ENCODE results near the gene TUBA4A. TPM values are rescaled to one million over a fixed set of nuclear protein-coding genes. Genes with fewer than 3 reads are reported as not detected.

Gene TUBA4A
- total RNA-seq, 1 experiment from 2014 or later = 14.9 TPM

DNA sequence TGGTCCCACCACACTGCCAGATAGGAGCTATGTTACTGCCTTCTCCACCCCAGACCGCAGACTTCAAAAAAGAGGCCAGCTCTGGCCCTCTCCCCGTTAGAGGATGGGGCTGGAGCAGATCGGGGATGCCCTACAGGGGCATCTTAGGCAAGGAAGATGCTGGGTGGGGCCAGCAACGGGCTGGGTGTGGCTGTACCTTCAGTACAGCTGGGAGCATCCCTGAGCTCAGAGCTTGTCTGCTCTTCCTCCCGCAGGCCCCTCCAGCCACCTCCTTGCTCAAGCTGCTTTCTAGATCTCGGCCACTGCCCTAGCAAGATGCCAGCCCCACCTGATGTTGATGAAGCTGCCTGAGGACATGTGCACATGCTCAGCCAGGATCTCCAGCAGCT lies 45.6 kb upstream of the TUBA4A start:
- ChIA-PET CTCF (interaction anchor here (0.9 to 1.4 kb wide), 2 partner anchors 15 to 141 kb away, joined by 3 read pairs; no protein-coding TSS in a partner anchor), POLR2A (interaction anchor here (0.5 kb wide), 1 partner anchor 89 kb away, joined by 5 read pairs; no protein-coding TSS in a partner anchor)
- Mint-ChIP-seq H3K36me3 (ENCODE audit: insufficient read depth, unreplicated experiment) (peaks cover 5% of the 10 kb centered on the region), H3K27me3 (ENCODE audit: insufficient read depth, unreplicated experiment) (peaks cover 14% of the 10 kb centered on the region), H3K9me3 (ENCODE audit: unreplicated experiment) (no peaks in the 10 kb centered on the region), H3K27ac (ENCODE audit: unreplicated experiment) (no peak overlapping the region), H3K4me3 (ENCODE audit: unreplicated experiment) (no peak overlapping the region), H3K4me1 (ENCODE audit: low read depth, unreplicated experiment) (no peaks in the 10 kb centered on the region)
- Histone ChIP-seq H3K4me1 (peaks cover 4% of the 10 kb centered on the region; the same call in 1 of the 2 replicates), H3K9me3 (no peaks in the 10 kb centered on the region), H3K4me3 (ENCODE audit: low read depth, low read length) (no peak overlapping the region), H3K36me3 (ENCODE audit: control insufficient read depth, insufficient read depth, low read length) (no peaks in the 10 kb centered on the region), H3K27me3 (replicated peaks; ENCODE audit: control insufficient read depth, insufficient read depth, low read length) (no peaks in the 10 kb centered on the region; the same call in none of the 2 replicates)
- intact Hi-C loops (cut with micrococcal nuclease; ENCODE audit: unreplicated experiment) = loop anchor here (2.0 to 5.0 kb wide), 2 partner anchors 87 to 242 kb away; partner anchors contain the start of gene DNPEP
- DNase-seq = no peak
- no TSS peak for BruUV-seq (replicated peaks)
- TF ChIP-seq, protein P1, sequence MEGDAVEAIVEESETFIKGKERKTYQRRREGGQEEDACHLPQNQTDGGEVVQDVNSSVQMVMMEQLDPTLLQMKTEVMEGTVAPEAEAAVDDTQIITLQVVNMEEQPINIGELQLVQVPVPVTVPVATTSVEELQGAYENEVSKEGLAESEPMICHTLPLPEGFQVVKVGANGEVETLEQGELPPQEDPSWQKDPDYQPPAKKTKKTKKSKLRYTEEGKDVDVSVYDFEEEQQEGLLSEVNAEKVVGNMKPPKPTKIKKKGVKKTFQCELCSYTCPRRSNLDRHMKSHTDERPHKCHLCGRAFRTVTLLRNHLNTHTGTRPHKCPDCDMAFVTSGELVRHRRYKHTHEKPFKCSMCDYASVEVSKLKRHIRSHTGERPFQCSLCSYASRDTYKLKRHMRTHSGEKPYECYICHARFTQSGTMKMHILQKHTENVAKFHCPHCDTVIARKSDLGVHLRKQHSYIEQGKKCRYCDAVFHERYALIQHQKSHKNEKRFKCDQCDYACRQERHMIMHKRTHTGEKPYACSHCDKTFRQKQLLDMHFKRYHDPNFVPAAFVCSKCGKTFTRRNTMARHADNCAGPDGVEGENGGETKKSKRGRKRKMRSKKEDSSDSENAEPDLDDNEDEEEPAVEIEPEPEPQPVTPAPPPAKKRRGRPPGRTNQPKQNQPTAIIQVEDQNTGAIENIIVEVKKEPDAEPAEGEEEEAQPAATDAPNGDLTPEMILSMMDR (IDR thresholded peaks at IDR 0.05; ENCODE audit: insufficient read depth in 1 of 2, low read depth in 1 of 2, low read length in 1 of 2, severe bottlenecking in 1 of 2, unreplicated experiment in 1 of 2) = no peak

DNA sequence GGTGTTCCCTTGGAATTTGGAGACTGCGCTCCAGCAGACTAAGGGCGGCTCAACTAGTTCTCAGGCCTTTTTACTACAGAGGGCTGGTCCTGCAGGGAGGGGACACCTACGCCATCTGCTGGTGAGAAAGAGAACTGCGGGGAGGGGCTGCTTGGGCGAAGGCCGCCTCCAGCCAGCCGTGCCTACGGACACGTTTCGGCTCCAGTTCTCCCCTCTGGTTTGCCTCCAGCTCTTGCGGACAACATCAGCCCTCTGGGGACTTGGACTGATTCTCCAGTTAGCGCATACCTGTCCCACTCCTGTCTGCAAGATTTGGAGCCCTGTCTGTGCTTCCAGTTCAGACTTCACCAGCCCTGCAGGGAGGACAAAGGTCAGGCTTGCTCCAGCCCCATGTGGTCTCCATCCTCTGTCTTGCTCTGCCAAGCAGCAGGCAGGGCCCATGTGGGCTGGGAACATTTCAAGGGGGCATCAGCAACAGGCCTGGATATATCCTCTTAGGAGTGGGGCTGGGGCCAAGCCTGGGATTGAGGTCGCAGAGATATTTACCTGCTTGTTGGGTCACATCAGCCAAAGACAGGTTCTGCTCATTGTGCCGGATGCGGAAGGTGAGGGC lies 45.1 kb upstream of the TUBA4A start:
- intact Hi-C loops (cut with micrococcal nuclease; ENCODE audit: unreplicated experiment) = loop anchor here (1.0 to 5.0 kb wide), 5 partner anchors 7 to 242 kb away; partner anchors contain the start of genes DNPEP and NHEJ1
- Histone ChIP-seq H3K36me3 (ENCODE audit: control insufficient read depth, insufficient read depth, low read length) (no peaks in the 10 kb centered on the region), H3K4me3 (ENCODE audit: low read depth, low read length) (no peak overlapping the region), H3K9me3 (no peaks in the 10 kb centered on the region), H3K4me1 (peaks cover 4% of the 10 kb centered on the region; the same call in 1 of the 2 replicates), H3K27me3 (replicated peaks; ENCODE audit: control insufficient read depth, insufficient read depth, low read length) (no peaks in the 10 kb centered on the region; the same call in none of the 2 replicates)
- POLR2A ChIA-PET = interaction anchor here (0.5 kb wide), 1 partner anchor 89 kb away, joined by 5 read pairs; no protein-coding TSS in a partner anchor
- no peak overlapping the region for H3K4me3 Mint-ChIP-seq (ENCODE audit: unreplicated experiment)
- H3K4me1 Mint-ChIP-seq (ENCODE audit: low read depth, unreplicated experiment) = no peaks in the 10 kb centered on the region
- no peaks in the 10 kb centered on the region for H3K9me3 Mint-ChIP-seq (ENCODE audit: unreplicated experiment)
- peaks cover 13% of the 10 kb centered on the region for H3K27me3 Mint-ChIP-seq (ENCODE audit: insufficient read depth, unreplicated experiment)
- TF ChIP-seq, protein P1 (IDR thresholded peaks at IDR 0.05; ENCODE audit: insufficient read depth in 1 of 2, low read depth in 1 of 2, low read length in 1 of 2, severe bottlenecking in 1 of 2, unreplicated experiment in 1 of 2) = peak; percentile 96 to 97
- H3K36me3 Mint-ChIP-seq (ENCODE audit: insufficient read depth, unreplicated experiment) = peaks cover 5% of the 10 kb centered on the region
- CTCF ChIA-PET = interaction anchor here (0.9 kb wide), 1 partner anchor 140 kb away, joined by 3 read pairs; no protein-coding TSS in a partner anchor
- no TSS peak for BruUV-seq (replicated peaks)
- no peak overlapping the region for H3K27ac Mint-ChIP-seq (ENCODE audit: unreplicated experiment)
- DNase-seq = peak; percentile 86 to 94

DNA sequence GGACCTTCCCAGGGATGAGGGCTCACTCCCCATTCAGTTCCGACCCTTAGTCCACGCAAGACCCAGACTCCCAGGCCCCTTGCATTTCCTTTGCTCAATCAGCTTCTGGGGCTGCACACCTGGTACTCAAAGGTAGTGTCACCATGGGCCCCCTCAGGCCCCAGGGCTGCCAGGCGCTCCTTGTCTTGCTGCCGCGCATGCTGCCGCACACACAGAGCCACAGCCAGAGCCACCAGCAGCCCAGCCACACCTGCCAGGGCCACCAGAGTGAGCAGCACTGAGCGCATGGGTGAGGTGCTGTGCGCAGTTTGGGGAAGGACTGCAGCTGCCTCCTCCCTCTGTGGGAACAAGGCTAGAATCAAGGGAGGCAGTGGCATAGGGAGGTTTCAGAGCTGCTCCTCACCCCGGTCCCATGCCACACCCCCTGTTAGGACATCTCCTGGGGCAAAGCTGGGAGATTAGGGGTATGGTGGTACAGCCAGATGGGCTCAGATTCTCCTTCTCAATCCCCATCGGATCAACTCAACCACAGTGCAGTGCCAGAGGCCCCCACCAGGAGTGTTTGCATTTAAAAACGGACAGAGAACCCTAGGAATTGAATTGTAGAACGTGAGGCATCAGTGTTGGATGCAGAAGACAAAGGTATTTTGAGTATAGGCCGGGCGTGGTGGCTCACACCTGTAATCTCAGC lies 44.2 kb upstream of the TUBA4A start:
- TF ChIP-seq, protein P1 (IDR thresholded peaks at IDR 0.05; ENCODE audit: insufficient read depth in 1 of 2, low read depth in 1 of 2, low read length in 1 of 2, severe bottlenecking in 1 of 2, unreplicated experiment in 1 of 2) = no peak
- Histone ChIP-seq H3K27me3 (replicated peaks; ENCODE audit: control insufficient read depth, insufficient read depth, low read length) (no peaks in the 10 kb centered on the region; the same call in none of the 2 replicates), H3K36me3 (ENCODE audit: control insufficient read depth, insufficient read depth, low read length) (no peaks in the 10 kb centered on the region), H3K4me3 (ENCODE audit: low read depth, low read length) (no peak overlapping the region), H3K9me3 (no peaks in the 10 kb centered on the region), H3K4me1 (peaks cover 4% of the 10 kb centered on the region; the same call in 1 of the 2 replicates)
- DNase-seq = no peak
- POLR2A ChIA-PET = no interaction called here
- Mint-ChIP-seq H3K4me3 (ENCODE audit: unreplicated experiment) (no peak overlapping the region), H3K27ac (ENCODE audit: unreplicated experiment) (no peak overlapping the region), H3K36me3 (ENCODE audit: insufficient read depth, unreplicated experiment) (peaks cover 5% of the 10 kb centered on the region), H3K9me3 (ENCODE audit: unreplicated experiment) (no peaks in the 10 kb centered on the region), H3K27me3 (ENCODE audit: insufficient read depth, unreplicated experiment) (peaks cover 8% of the 10 kb centered on the region), H3K4me1 (ENCODE audit: low read depth, unreplicated experiment) (no peaks in the 10 kb centered on the region)
- CTCF ChIA-PET = no interaction called here
- no TSS peak for BruUV-seq (replicated peaks)
- intact Hi-C loops (cut with micrococcal nuclease; ENCODE audit: unreplicated experiment) = loop anchor here (1.0 to 5.0 kb wide), 5 partner anchors 8 to 241 kb away; partner anchors contain the start of genes DNPEP and NHEJ1
